Activated CD8-positive, alpha-beta memory T cell treated with anti-CD3 and anti-CD28 coated beads, Interleukin-2, amount 50 U/mL, for 4 hours (primary cell): ENCODE data around the gene RASA3.
"Not testable (repeated sequence)": the region's sequence is repeated elsewhere in the genome, so short reads cannot be mapped to it uniquely, and the experiment has no call there.

Experiments used
- DNase-seq: peaks from one replicate; pipeline ENCODE4 v3.0.0-alpha.2; 2020

RASA3 gene

GRCh38 chr13:114030666-114031610, 101.5 kb downstream of the RASA3 start:
- no peak for DNase-seq

GRCh38 chr13:114029866-114030625, 102.4 kb downstream of the RASA3 start:
- no peak for DNase-seq

GRCh38 chr13:114027826-114028225, 104.6 kb downstream of the RASA3 start:
- no peak for DNase-seq

GRCh38 chr13:114027046-114027715, 105.2 kb downstream of the RASA3 start:
- no peak for DNase-seq

- DNase-seq = no peak
These were observed 105.9 kb downstream of the RASA3 start for GRCh38 chr13:114026481-114026880.

- DNase-seq = no peak
These were observed 106.5 kb downstream of the RASA3 start for GRCh38 chr13:114025714-114026431.

DNA sequence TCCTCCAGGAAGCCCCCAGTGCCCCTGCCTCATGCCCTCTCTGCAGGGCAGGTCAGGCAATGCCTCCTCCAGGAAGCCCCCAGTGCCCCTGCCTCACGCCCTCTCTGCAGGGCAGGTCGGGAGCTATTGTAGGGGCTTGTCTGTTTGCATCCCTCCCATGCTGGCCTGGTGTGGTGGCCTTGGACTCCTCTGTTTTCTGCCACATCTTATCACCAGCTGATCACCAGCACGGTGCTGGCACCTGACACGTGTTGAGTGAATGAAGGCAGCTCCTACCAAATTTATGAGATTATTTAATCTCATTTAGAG, 107.1 kb downstream of the RASA3 start:
- DNase-seq = no peak

- DNase-seq = no peak
These were observed 107.6 kb downstream of the RASA3 start for GRCh38 chr13:114024603-114025404.

DNA sequence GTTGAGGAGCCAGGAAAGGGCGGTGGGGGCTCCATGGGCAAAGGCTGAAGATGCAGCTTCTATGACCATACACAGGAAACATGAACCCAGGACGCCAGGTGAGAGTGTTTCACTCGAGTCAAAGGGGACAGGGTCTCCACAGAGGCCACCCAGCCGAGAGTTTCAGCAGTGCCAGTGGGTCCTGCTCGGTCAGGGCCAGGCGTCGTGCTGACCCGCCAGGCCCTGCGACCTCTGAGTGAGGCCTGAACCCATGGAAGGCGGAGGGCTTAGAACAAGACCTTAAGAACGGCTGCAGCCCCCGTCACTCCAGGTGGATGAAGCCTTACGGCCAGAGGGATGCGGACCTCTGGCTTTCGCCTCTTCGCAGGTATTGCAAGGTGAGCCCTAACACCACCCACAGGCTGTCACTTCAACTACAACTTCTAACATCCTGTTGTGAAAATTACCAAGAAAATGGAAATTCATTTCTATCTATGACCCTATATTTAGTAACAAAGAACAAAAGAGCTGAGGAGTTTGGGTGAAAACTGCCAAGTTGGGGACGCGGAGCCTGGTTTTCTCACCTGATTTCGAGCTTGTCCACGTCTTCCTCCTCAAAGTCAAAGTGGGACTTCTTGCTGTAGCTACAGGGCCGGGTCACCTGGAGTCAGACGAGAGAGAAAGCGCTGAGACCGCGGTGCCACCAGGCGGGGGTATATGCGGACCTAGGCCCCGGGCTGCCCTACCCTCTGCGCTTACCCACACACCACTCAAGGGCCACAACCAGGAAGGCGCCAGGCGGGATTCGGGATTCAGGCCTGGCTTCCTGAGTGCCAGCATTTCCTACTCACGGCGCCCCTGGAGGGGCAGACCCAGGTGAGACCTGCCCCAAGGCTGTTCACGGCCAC, 108.5 kb downstream of the RASA3 start:
- no peak for DNase-seq

DNA sequence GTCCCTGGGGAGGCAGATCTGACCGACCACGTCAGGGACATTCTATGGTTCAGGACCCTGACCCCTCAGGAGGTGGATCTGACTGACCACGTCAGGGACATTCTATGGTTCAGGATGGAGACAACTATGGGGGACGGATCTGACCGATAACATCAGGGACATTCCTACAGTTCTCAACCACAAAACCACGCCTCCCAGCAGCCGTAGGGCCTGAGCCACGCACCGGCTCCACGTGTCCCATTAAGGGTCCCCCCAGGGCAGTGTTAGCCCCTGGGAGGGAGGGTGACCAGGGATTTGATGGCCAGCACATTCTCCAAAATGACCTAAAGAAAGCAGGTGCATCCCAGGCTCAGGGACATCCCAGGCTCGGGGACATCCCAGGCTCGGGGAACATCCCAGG, 109.5 kb downstream of the RASA3 start:
- DNase-seq = no peak

- no peak for DNase-seq
These were observed 110.1 kb downstream of the RASA3 start for GRCh38 chr13:114022309-114022669.

DNA sequence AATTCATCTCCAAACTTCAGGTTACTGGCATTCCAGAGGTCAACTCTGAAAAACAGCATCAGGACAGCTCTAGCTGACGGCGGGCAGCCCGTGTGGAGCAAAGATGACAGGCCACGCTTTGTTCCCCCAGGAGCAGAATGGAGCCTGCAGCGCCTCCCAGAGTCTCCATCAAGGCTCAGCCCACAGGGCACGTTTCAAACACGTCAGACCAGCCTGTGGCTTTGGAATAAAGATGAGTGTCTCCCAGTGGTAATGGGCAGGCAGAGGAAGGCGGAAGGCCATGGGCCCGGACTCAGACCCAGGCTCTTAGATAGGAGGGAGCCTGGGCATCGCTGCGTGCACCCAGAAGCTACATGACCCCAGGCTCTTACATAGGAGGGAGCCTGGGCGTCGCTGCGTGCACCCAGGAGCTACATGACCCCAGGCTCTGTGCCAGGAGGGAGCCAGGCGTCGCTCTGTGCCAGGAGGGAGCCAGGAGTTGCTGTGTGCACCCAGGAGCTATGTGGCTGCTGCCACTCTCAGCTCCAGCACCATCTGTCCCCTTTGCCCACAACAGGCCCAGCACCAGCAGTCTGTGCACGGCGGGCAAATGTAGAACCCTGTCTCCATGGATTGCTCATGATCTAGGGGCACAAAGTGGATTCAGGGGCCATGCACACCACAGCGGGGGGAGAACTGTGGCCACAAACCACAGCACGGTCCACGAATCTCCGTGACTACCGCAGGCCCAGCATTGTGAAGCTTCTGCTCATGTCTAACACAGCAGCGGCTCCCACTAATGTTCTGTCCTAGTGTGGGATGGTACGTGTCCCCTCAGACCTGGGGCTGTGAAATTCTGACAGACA, 110.7 kb downstream of the RASA3 start:
- DNase-seq = no peak

DNA sequence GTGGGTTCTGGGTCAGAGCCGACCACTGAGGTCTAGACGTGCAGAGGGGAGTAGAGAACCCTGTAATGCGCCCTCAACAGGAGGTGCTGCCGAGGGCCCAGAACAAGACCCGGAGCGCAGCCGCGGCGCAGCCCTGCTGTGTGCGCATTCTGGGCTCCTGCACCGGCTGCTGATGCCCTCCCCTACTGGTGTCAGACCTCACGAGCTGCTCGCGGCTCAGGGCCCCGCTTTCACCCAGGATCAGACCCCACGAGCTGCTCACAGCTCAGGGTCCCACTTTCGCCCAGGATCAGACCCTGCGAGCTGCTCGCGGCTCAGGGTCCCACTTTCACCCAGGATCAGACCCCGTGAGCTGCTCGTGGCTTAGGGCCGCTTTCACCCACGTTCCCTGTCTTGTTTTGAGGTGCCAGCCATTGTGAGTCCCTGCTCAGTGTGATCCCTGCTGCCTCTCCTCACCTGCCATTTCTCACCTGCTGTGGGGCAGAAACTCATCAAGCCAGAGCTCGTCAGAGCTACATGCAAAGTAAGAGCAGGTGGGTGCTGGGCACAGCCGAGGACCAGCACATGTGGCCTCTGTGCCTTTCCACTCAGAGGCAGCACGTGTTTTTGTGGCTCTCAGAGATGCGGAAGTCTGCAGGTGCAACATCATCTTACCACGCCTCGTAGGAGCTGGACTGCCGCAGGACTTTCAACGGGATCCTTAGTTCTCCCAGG, 111.5 kb downstream of the RASA3 start:
- DNase-seq = no peak

DNA sequence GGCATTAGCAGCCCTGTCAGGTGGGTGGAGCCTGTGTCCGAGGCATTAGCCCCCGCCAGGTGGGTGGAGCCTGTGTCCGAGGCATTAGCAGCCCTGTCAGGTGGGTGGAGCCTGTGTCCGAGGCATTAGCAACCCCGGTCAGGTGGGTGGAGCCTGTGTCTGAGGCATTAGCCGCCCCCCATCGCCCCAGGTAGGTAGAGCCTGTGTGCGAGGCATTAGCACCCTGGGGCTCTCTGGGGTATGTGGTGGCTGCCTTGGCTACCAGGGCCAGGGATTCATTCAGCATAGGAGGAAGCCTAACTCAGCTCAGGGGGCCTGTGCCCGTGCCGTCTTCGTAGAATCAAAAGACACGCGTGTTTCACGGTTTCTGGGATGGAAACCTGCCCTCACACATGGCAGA, 112.3 kb downstream of the RASA3 start:
- not testable (repeated sequence) for DNase-seq

DNA sequence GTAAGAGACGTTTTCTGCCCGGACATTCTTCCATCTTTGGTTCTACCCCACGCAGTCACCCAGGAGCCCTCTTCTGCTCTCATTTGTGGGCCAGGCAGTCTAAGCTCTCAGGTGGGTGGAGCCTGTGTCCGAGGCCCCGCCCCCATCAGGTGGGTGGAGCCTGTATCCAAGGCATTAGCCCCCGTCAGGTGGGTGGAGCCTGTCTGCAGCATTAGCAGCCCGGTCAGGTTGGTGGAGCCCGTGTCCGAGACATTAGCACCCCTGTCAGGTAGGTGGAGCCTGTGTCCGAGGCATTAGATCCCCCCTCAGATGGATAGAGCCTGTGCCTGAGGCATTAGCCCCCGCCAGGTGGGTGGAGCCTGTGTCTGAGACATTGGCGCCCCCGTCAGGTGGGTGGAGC, 113.1 kb downstream of the RASA3 start:
- peak; percentile 47 for DNase-seq

GRCh38 chr13:114018461-114019055, 113.9 kb downstream of the RASA3 start:
- DNase-seq = no peak

DNA sequence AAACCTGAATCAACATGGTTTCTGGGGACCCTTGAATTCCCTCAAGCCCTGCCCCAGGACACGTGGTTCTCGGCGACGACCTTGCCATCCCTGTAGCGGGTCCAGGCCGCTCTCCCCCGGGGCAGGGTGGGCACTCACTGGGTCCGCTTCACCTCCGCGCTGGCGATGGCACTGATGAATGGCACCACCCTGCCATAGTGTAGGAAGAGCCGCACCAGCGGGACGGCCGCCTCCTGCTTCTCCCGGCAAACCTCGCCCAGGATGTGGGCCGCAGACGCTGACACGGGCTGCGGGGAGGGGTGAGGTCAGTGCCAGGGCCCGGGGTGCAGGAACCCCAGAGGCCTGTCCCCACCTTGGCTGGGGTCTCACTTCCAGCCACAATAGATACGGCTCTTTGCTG, 114.5 kb downstream of the RASA3 start:
- DNase-seq = no peak

DNA sequence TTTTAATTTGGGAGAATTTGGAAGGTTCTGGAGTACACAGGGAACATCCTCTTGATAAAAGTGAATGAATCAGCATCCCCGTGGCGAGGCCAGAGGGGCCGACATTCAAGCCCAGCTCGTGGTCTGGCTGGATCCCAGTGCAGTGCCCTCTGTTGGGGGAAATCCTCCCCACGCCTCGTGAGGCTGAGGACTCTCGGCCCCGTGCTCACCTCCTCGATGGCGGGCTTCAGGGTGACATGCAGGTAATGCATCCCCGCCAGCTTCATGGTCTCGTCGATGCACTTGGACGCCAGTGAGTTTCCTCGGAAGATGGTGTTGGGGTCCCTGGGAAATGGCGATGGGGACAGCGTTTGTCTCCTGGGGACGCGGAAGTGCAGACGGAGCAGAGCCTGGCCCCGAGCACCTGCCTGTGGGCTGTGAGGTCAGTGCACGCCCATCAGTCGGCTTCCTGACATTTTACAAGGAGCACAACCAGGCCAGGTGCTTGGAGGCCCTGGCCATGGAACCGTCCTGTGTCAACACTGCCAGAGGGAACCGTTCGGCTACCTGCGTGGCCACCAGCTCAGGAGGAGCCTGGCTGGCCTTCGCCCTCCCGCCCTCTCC, 115.3 kb downstream of the RASA3 start:
- DNase-seq = no peak
